NCI-H2171 (cell line): ENCODE measurements around the gene FCAMR.
A peak's percentile ranks its signal among the peaks of the same experiment; 100 is the strongest.

Source experiments
- DNase-seq: peaks from one replicate; lab custom pipeline; 2025; lab: John Stamatoyannopoulos, UW

FCAMR gene, protein sequence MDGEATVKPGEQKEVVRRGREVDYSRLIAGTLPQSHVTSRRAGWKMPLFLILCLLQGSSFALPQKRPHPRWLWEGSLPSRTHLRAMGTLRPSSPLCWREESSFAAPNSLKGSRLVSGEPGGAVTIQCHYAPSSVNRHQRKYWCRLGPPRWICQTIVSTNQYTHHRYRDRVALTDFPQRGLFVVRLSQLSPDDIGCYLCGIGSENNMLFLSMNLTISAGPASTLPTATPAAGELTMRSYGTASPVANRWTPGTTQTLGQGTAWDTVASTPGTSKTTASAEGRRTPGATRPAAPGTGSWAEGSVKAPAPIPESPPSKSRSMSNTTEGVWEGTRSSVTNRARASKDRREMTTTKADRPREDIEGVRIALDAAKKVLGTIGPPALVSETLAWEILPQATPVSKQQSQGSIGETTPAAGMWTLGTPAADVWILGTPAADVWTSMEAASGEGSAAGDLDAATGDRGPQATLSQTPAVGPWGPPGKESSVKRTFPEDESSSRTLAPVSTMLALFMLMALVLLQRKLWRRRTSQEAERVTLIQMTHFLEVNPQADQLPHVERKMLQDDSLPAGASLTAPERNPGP

GRCh38 chr1:206970446-206970845 is at the start of gene FCAMR:
Gene FCAMR (minus strand): TSS chr1:206970460. CDS start chr1:206970125, 335 bp downstream.
- no peak for DNase-seq

- DNase-seq, result no peak
These were observed 49.4 kb upstream of the FCAMR start for GRCh38 chr1:207019661-207020060.

DNA sequence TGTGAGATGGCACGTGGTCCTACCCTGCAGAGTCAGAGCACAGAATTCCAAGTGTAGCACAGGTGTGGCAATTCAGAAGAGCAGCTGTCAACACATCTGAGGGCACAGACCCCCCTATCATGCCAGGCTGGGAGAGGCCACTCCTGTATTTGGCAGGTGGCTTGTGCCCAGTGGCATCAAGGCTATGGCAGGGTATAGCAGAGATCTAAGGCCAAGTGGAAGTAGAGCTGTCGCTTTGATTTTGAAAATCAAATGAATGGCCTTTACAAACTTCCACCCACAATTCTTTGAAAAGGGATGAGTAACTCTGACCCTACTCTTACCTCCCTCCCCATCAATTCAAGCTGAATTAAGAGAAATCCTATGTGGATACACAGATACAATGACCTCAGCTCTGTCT is 48.9 kb upstream of the FCAMR start:
- DNase-seq, result no peak

GRCh38 chr1:207018707-207019106 is 48.4 kb upstream of the FCAMR start:
- no peak for DNase-seq

- no peak for DNase-seq
These were observed 47.6 kb upstream of the FCAMR start for GRCh38 chr1:207017615-207018559.

DNA sequence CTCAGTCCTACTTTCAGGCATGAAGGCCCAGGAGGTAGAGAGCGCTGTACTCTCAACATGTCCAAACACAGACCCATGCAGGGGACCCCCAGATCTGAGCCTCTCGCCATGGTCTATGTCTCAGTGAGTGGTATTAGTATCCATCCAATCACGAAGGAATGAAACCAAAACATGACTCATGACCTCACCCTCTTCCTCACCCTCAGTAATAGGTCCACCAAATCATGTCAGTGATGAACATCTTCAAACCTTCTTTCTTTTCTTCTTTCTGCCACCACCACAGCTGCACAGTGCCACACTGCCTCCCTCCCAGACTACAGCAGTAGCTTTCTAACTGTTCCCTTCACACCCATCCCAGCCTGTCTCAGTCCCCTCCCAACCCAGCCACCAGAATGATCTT is 45.5 kb upstream of the FCAMR start:
- DNase-seq, result no peak

DNA sequence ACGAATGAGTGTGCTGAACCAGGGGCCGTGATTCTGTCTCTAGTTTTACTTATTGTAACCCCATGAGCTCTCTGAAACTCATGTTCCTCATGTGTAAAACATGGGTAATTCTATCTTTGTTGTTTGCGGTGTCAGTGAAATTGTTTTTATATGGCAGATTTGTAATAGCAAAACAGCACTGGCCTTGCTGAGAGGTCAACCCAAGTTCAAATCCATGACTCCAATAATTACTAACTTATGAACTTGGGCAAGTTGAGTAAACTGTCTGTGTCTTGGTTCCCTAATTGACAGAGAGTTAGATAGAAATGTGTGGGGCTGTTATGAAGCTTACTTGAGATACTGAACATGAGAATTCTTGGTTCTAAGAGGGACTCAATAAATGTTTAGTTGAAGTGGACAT is 44.5 kb upstream of the FCAMR start:
- no peak for DNase-seq

GRCh38 chr1:207013321-207014085 is 43.2 kb upstream of the FCAMR start:
- no peak for DNase-seq

DNA sequence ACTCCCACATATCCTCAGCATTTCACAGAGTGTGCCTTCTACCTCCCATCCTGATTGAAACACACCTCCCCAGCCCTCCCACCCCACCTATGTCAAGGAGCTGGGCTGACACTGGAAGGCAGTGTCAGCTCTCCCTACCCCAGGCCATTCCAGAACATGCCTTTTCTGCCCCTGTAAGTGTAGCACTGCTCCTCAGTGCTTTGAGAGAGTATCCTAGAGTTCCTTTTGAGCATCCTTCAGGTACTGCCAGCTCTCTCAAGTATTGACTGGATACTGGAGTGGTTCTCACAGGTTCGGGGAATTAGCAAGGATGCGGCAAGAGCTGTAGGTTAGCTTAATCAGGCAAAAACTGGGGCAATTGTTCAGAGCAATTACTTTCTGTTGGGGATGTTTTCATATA is 40.5 kb upstream of the FCAMR start:
- DNase-seq, result no peak

DNA sequence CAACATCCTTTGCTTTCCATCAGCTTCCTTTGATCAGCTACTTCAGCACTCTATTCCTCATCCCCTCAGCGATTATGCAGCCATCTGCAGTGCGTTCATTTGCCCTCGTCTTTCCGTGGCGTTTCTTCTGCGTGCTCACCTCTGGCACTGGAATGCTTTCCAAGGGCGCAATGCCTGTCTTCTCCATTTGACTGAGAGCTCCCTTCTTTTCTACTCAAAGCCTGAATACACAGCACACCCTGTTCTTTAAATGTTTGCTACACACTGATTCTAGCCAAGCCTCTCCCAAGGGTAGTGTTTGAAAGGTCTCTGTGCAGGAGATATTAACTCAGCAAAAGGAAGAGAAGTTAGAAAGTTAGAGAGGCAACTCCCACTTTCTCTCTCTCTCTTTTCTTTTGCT is 39.7 kb upstream of the FCAMR start:
- no peak for DNase-seq

DNA sequence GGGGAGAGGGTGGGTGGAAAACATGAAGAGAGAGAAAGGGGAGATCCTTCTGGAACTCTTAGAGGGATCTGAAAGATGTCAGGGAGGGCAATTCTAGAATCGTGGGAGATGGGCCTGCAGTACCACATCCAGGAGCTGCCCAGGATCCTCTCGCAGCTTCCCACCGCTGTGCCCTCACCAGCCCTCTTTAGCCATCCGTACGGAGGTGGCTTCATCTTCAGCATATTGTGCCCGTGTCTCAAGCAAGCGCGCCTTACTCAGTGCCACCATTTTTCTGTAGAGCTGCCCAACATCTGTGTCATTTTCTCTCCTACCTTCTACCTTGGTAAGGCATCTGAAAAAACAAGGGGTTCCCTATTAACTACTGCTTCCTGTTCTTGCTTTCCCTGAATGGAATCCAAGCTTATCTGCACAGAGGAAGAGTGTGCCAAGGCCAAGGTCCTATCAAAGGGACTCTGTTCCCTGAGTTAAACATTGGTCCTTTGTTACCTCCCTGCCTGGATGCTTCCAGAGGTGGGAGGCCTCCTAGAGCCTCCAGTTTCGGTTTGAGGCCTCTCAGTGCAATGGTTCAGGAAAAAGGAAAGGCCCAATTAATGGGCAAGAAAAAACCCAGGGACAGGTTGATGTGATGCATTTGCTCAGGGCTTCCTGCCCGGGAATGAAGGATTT is 39.1 kb upstream of the FCAMR start:
- DNase-seq, result no peak

GRCh38 chr1:207007352-207008033 is 37.2 kb upstream of the FCAMR start:
- no peak for DNase-seq

- DNase-seq, result no peak
These were observed 36.7 kb upstream of the FCAMR start for GRCh38 chr1:207006914-207007313.

DNA sequence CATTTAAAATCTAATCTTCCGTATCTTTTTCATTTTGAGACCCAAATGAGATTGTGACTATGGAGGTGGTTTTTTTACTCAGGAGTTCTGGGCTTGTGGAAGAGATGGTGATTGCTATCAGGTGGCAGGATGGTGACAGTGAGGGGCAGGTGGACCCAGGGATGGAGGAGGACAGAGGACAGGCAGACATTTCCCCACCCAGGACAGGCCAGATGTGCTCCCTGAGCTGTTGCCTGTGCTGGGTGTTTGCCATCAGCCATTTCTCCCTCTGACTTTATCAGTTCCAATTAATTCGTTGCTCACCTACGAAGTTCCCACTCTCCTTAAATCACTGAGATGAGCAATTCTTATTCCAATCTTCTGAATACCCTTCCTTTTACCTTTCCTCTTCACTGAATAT is 35.8 kb upstream of the FCAMR start:
- DNase-seq, result no peak

DNA sequence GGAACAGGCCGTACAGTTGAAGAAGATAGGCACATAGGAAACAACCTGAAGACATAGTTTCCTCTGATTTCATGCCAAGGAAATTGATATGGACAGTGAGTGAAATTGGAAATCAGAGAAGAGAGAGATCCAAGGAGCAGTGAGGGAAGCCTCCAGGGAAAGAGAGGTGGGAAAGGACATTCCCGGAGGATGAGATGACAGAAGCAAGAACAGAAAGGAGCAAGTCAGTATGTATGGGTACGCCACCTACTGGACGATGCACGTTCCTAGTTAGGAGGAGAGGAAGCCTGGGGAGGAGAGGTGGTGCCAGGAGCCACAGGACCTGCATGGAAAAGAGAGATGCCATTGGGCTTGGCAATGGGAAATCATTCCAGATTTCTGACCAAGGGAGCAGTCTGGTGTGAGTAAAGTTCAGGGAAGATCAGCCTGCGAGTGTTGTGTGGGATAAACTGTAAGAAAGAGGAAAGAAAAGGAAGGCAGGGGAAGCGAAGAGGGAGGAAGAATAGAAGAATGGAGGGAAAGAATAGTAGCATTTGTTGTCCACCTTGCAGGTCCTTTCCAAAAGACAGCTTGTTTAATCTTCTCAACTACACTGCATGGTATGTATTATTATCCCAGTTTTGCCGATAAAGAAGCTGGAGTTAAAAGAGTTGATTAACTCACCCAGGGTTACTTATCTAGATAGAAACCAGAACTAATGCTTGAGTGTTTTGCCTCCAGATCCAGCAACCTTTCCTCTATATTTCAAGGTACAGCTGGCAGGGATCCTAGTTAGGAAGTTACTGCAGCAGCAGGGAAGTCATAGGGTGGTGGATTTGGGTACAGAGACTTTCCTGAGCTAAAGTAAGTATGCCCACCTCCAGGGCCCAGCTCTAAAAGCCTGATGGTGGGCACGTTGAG is 34.9 kb upstream of the FCAMR start:
- peak; percentile 32 for DNase-seq

- no peak for DNase-seq
These were observed 33.0 kb upstream of the FCAMR start for GRCh38 chr1:207003210-207003609.

GRCh38 chr1:207002724-207003146 is 32.5 kb upstream of the FCAMR start:
- DNase-seq, result no peak

GRCh38 chr1:207001492-207002245 is 31.4 kb upstream of the FCAMR start:
- DNase-seq, result no peak
